PC-9 (cell line): ENCODE data around the gene NPM1.

ENCODE experiments used
- CTCF ChIP-seq: fragments of 200-600 bp; sonication (generic); conservative IDR thresholded peaks from 2 replicates; pipeline ENCODE4 v1.6.1; 2017; ENCODE audit warnings: mixed run types, antibody characterized with exemption, mild to moderate bottlenecking, moderate library complexity
- EZH2 ChIP-seq: fragments of 200-600 bp; sonication (generic); IDR thresholded peaks from 2 replicates; pipeline ENCODE4 v1.8.0; 2017; ENCODE audit warnings: antibody characterized with exemption, low read depth

DNA sequence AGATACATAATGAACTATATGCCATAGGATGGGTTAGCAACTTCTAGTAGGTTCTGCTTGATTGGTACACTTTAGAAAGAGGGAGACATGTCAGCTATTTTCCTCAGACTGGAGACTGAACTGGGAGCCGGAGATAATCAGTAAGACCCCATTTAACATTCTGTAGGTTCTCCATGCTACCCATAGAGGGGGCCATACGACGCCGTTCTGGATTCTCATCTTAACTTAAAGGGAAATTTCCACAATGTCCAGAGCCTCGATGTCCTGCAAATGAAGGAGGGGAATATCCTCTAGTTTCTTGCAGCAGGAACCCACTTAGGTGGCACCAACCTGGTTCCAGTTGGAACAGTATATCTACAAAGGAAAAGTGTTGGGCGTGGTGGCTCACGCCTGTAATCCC is 22.3 kb upstream of the NPM1 start:
- TF ChIP-seq CTCF = 0 out of 2 replicates have a peak, but pooled peaks have one; percentile 37
- TF ChIP-seq EZH2 = no peak
